ENCODE results near the gene THADA.
"Not testable (repeated sequence)": the region's sequence is repeated elsewhere in the genome, so short reads cannot be mapped to it uniquely, and the experiment has no call there.

The THADA gene, protein sequence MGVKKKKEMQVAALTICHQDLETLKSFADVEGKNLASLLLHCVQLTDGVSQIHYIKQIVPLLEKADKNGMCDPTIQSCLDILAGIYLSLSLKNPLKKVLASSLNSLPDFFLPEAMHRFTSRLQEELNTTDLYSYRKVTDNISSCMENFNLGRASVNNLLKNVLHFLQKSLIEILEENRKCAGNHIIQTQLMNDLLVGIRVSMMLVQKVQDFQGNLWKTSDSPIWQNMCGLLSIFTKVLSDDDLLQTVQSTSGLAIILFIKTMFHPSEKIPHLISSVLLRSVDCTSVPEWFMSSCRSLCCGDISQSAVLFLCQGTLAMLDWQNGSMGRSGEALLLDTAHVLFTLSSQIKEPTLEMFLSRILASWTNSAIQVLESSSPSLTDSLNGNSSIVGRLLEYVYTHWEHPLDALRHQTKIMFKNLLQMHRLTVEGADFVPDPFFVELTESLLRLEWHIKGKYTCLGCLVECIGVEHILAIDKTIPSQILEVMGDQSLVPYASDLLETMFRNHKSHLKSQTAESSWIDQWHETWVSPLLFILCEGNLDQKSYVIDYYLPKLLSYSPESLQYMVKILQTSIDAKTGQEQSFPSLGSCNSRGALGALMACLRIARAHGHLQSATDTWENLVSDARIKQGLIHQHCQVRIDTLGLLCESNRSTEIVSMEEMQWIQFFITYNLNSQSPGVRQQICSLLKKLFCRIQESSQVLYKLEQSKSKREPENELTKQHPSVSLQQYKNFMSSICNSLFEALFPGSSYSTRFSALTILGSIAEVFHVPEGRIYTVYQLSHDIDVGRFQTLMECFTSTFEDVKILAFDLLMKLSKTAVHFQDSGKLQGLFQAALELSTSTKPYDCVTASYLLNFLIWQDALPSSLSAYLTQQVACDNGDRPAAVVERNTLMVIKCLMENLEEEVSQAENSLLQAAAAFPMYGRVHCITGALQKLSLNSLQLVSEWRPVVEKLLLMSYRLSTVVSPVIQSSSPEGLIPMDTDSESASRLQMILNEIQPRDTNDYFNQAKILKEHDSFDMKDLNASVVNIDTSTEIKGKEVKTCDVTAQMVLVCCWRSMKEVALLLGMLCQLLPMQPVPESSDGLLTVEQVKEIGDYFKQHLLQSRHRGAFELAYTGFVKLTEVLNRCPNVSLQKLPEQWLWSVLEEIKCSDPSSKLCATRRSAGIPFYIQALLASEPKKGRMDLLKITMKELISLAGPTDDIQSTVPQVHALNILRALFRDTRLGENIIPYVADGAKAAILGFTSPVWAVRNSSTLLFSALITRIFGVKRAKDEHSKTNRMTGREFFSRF (N-terminal part only)

GRCh38 chr2:43595603-43596412 is at the start of gene THADA:
Gene THADA (minus strand): TSS chr2:43596038. CDS start chr2:43592392, 3,646 bp downstream.
- peak; percentile 98 for DNase-seq

GRCh38 chr2:43643680-43644079 is 47.8 kb upstream of the THADA start:
- DNase-seq: no peak

DNA sequence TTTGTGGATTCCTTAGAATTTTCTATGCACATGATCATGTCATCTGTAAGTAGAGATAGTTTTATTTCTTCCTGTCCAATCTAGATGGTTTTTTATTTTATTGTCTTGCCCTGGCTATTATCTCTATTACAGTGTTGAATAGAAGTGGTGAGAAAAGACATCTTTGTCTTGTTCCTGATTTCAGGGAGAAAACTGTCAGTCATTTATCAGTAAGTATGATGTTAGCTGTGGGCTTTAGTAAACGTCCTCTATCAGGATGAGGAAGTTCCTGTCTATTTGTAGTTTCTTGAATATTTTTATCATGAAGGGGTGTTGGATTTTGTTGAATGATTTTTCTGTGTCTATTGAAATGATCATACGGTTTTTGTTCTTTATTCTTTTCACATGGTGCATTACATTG is 46.5 kb upstream of the THADA start:
- DNase-seq: no peak

DNA sequence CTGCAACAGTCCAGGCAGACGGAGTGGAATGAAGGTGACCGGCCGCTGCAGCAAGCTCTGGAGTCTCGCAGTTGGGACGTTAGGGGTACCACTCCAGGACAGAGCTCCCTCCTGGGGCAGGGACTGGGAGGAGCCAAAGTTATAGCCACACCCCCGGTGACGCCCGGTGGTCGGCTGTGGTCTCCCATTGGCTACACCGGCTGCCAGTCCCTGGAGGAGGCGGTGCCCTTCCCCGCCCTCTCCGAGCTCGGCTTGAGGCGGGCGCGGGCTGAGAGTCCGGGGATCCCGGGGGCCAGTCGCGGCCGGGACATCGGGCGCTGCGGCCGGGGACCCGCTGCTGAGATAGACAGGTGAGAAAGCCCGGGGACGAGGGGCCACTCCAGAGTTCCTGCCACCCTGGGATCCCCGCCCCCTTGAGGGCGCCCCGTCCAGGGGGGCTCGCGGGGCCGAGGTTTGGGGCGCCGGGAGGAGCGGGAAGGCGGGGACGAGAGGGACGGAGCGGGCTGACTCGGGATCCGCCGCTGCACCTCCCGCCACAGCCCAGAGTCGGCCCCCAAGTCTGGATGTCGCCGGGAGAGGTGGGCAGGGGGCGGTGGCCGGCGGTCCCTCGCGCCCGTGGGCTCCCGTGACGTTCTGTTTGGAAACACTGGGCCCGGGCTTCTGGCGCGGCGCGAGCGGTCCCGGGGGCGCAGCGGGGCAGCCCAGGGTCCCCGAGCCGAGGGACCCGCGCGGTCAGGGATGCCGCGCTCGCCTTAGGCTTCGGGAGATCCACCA is 41.4 kb upstream of the THADA start, which contains the start of gene PLEKHH2:
Gene PLEKHH2 (plus strand): TSS at position 231 of the 774 bp plus-strand sequence. CDS start 7,414 bp downstream, outside the sequence.
- peak; percentile 81 to 86 for DNase-seq

DNA sequence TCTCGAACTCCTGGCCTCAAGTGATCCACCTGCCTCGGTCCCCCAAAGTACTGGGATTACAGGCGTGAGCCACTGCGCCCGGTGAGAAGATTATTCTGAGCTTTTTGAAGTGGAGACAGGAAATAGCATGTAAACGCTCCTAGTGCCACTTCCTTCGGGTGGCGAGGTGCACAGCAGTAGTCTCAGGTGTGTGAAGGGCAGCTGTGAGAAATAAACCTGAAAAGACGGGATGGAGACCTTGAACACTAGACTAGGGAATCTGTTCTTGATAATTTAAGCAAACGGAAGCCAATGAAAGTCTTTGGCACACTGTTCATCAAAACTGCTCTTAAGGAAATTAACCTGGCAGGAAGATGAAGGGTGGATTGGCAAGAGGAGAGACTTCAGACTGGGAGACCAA is 40.8 kb upstream of the THADA start:
- peak in 1 of 2 donors; percentile 16 for DNase-seq

GRCh38 chr2:43636153-43636552 is 40.3 kb upstream of the THADA start:
- not testable (repeated sequence) for DNase-seq

- no peak for DNase-seq
Observed at GRCh38 chr2:43634604-43635306, 38.9 kb upstream of the THADA start.

GRCh38 chr2:43631618-43632317 is 35.9 kb upstream of the THADA start:
- no peak for DNase-seq

GRCh38 chr2:43622931-43623451 is 27.2 kb upstream of the THADA start:
- no peak for DNase-seq

DNA sequence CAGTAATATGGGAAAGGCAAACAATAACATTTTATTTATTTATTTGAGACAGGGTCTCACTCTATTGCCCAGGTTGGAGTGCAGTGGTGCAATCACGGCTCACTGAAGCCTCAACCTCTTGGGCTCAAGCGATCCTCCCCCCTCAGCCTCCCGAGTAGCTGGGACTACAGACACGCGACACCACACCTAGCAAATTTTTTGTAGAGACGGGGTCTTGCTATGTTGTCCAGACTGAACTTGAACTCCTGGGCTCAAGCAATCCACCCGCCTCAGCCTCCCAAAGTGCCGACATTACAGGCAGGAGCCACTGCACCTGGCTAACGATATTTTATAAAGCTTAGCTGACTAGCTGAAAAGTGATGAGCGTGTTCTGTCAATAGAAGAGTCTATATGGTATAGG is 23.7 kb upstream of the THADA start:
- DNase-seq: no peak

DNA sequence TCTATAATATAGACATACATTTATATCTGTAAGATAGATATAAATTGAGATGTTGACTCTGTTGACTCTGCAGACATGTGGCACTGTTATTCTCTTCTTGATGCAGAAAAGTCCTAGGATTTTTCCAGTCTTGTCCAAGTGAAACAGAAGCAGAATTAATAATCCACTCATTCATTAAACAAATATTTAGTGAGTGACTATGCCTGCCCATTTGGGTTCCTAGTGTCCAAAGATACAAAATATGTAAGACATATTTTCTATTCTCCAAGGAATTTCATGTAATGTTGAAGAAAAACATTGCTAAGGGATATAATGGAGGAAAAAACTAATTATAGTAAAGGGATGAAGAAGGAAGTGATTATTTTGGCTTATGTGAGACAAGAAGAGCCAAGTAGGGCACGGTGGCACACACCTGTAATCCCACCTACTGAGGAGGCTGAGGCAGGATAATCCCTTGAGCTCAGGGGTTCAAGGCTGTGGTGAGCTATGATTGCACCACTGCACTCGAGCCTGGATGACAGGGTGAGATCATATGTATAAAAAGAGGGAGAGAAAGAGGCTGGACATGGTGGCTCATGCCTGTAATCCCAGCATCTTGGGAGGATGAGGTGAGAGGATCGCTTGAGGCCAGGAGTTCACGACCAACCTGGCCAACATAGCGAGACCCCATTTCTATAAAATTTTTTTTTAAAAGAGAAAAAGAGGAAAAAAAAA is 21.3 kb upstream of the THADA start:
- no peak for DNase-seq

- DNase-seq: no peak
Observed at GRCh38 chr2:43612944-43613343, 17.1 kb upstream of the THADA start.

DNA sequence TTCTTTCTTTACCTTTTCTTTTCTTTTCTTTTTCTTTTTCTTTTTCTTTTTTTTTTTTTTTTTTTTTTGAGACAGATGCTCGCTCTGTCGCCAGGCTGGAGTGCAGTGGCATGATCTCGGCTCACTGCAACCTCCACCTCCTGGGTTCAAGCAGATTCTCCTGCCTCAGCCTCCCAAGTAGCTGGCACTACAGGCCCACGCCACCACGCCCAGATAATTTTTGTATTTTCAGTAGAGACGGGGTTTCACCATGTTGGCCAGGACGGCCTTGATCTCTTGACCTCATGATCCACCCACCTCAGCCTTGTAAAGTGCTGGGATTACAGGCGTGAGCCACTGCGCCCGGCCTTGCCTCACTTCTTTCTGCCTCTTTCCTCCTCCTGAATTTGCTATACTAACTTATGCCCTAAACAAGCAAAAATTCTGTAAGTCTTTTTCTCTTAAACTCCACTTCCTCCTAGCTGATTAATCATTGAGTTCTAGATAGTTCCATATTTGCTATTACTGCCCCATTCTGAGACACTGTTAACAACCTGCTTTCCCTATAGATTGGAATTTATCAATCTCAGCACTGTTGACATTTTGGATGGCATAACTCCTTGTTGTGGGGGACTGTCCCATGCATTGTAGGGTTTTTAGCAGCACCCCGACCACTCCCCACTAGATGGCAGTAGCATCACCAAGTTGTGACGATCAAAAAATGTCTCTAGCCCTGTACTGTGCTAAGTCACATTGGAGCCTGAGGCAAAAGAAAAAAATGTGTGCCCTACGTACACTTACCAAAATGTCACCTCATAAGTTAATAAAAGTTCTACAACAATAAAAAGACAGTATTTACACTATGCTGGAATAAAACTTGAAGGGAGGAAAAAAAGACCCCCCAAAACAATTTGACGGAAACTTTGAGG is 16.4 kb upstream of the THADA start:
- peak; percentile 67 to 77 for DNase-seq

GRCh38 chr2:43610361-43610760 is 14.5 kb upstream of the THADA start:
- no peak for DNase-seq

GRCh38 chr2:43609290-43609918 is 13.6 kb upstream of the THADA start:
- peak; percentile 16 to 64 for DNase-seq

- no peak for DNase-seq
Observed at GRCh38 chr2:43605851-43606250, 10.0 kb upstream of the THADA start.

GRCh38 chr2:43605079-43605655 is 9.3 kb upstream of the THADA start:
- DNase-seq: peak in 1 of 2 donors; percentile 29
